ENCODE results near the gene CEP55.

CEP55 gene

DNA sequence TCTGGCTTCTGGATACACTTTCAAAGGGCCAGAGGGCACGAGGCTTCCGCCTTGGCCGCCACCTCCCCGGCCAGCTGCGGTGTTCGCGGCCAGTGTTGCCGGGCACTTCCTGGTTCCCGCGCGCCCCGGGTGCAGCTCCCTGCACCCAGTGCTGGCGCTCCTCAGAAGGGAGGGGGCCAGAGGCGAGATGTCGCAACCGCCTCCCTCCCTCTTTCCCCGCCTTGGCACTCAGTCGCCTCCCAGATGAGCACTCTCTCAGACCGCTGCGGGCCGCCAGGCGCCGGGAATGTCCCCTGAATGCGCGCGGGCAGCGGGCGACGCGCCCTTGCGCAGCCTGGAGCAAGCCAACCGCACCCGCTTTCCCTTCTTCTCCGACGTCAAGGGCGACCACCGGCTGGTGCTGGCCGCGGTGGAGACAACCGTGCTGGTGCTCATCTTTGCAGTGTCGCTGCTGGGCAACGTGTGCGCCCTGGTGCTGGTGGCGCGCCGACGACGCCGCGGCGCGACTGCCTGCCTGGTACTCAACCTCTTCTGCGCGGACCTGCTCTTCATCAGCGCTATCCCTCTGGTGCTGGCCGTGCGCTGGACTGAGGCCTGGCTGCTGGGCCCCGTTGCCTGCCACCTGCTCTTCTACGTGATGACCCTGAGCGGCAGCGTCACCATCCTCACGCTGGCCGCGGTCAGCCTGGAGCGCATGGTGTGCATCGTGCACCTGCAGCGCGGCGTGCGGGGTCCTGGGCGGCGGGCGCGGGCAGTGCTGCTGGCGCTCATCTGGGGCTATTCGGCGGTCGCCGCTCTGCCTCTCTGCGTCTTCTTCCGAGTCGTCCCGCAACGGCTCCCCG is 70.2 kb downstream of the CEP55 start, which contains the start of gene FFAR4:
Gene FFAR4 (plus strand): TSS at position 231 of the 842 bp plus-strand sequence. CDS start 56 bp downstream, at position 287.
- DNase-seq (ENCODE audit: insufficient read length, low spot score) (no peak), FAIRE-seq (no peak)
- TF ChIP-seq, protein P1, sequence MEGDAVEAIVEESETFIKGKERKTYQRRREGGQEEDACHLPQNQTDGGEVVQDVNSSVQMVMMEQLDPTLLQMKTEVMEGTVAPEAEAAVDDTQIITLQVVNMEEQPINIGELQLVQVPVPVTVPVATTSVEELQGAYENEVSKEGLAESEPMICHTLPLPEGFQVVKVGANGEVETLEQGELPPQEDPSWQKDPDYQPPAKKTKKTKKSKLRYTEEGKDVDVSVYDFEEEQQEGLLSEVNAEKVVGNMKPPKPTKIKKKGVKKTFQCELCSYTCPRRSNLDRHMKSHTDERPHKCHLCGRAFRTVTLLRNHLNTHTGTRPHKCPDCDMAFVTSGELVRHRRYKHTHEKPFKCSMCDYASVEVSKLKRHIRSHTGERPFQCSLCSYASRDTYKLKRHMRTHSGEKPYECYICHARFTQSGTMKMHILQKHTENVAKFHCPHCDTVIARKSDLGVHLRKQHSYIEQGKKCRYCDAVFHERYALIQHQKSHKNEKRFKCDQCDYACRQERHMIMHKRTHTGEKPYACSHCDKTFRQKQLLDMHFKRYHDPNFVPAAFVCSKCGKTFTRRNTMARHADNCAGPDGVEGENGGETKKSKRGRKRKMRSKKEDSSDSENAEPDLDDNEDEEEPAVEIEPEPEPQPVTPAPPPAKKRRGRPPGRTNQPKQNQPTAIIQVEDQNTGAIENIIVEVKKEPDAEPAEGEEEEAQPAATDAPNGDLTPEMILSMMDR (IDR thresholded peaks at IDR 0.05; ENCODE audit: insufficient read depth, missing control alignments) = no peak

DNA sequence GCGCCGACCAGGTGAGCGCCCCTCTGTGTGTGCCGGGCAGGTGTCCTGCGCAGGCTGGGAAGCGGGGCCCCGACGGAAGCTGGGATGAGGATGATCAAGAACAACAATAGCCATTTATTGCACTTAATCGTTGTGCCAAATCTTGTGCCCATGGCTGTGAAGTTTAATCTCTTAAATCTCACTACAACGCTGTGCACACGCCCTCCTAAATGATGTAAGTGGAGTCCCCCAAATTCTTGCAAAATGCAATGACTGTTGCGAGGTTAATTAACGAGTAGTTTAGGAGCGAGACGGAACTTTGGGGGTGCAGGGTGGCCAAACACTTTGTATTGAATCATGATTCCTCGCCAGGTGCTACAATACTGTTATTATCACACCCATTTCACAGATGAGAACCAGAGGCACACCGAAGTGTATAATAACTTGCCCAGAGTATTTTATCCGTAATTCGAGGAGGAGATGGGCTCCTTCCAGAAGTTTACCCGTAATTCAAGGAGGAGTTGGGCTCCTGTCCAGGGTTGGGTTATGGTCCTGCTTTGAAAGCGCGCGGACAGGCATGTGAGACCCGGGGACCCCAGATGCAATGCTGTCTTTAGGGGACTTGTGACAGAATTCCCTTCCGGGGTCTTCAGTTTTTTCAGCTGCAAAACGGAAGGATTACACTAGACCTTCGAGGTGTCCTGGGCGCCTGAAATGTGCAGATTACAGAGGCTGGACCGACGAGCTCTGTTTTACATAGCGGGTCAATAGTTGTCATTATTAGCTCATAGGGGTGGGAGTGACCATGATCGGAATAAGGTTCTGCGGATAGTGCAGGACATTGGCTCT is 71.1 kb downstream of the CEP55 start:
- FAIRE-seq = no peak
- TF ChIP-seq, protein P1 (IDR thresholded peaks at IDR 0.05; ENCODE audit: insufficient read depth, missing control alignments) = no peak

DNA sequence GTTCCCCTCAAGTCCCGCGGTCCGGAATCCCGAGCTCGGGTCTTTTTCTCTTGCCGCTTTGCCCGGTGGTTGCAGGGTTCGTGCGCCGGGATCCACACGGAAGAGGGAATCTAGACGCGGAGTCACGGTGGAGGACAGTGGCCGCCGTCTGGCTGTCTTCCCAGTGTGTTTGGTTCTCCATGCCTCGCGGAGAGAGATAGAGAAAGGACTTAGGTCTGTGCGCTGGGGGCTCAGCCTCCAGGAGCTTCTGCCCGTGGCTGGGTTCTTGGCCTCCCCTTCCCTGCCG is 71.6 kb downstream of the CEP55 start:
- TF ChIP-seq, protein P1 (IDR thresholded peaks at IDR 0.05; ENCODE audit: insufficient read depth, missing control alignments) = no peak
- DNase-seq (ENCODE audit: insufficient read length, low spot score) (no peak), FAIRE-seq (no peak)

More for the DNA sequence above, 71.1 kb downstream of the CEP55 start:
- no peak for DNase-seq (ENCODE audit: insufficient read length, low spot score)

DNA sequence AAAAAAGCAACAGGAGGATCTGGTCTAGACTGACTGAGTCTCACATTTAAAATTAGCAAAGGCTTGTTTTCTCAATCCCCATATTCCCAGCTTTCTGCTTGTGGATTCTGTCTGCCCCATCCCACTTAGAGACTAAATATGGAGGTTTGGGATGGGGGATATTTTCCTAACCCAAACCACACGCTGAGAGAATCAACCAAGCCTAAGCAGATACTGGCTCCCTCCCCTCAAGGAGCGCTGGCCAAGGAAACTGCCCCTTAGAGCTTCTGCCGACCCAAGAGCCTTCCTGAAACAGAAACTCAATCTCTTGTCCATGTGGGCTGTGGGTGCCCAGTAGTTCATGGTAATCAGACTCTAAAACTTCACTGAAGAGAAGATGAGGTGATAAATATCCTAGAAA is 74.0 kb downstream of the CEP55 start:
- DNase-seq (ENCODE audit: insufficient read length, low spot score) (no peak), FAIRE-seq (no peak)
- TF ChIP-seq, protein P1 (IDR thresholded peaks at IDR 0.05; ENCODE audit: insufficient read depth, missing control alignments) = no peak

DNA sequence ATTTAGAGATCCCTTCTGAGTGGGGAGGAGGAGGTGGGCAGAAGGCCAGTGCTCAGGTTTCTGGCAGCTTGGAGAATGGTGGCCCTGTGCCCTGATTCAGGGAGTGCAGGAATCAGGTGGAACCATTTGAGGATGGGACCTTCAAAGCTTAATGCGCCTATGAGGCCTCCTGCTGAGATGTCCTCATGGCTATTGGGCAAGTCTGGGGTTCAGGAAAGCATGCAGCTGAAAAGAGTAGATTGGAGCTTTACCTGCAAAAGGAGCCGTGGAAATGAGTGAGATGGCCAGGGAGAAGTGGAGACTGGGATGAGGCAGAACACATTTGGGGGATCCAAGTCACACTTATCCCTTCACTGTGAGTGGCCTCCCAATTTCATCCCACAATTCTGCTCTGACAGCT is 76.2 kb downstream of the CEP55 start:
- FAIRE-seq (no peak), DNase-seq (ENCODE audit: insufficient read length, low spot score) (no peak)
- TF ChIP-seq, protein P1 (IDR thresholded peaks at IDR 0.05; ENCODE audit: insufficient read depth, missing control alignments) = no peak

DNA sequence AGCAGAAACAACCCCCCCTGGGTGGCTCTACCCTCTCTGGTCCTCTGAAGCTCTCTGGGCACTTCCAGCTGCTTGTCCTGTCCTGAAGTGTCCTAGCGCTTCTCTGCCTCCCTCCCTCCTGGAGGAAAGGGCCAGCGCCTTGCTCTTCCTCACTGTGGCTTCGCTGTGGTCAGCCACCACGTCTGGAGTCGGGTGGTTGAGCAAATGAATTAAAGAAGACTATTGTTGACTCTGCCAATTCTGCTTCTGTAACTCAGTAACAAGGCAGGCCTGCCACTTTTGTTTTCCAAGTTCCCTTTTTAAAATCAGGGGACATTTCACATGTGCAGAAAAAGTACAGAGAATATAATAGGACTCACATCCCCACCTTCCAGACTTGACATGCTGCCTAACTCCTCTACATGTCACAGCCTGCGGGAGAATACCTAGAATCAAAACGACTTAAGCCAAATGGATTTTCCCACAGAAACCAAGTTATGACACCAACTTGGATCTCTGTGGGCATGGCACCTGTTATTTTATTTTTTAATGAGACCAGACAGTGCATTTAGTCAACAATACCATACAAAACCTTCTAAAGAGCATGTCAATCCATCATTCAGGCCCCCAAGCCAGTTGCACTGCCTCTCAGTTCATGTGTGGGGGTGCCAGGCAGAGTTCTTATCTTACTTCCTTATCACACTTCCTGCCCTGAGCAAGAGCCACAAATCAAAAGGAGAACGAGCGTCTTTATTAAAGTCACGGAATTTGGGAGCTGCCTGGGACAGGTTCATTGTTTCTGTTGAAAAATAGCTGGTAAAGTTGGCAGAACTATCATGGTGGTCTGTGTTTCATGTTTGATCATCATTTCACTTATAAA is 76.9 kb downstream of the CEP55 start:
- TF ChIP-seq, protein P1 (IDR thresholded peaks at IDR 0.05; ENCODE audit: insufficient read depth, missing control alignments) = no peak
- FAIRE-seq = no peak
- DNase-seq (ENCODE audit: insufficient read length, low spot score) = no peak
